Transverse colon (tissue), 4 donors: ENCODE results near the gene FRRS1.

Source experiments
- POLR2AphosphoS5 ChIP-seq, 3 donors: sonication (generic); formaldehyde crosslinking; IDR thresholded peaks; one replicate each; pipeline ENCODE4 v1.6.1; 2016; ENCODE audit warnings: antibody characterized with exemption in 3 of 3
- TF ChIP-seq, protein P1 (sequence below), 5 experiments: fragments of 200-600 bp in 3 of 5; fragments of 450-650 bp in 2 of 5; sonication (generic) in 3 of 5; IDR thresholded peaks; 1 replicate in 2 of 5; 2 replicates in 3 of 5; pipeline ENCODE4 v1.5.1; 2016 to 2017; ENCODE audit warnings: antibody characterized with exemption in 5 of 5, inconsistent platforms in 3 of 5, mild to moderate bottlenecking in 2 of 5, moderate library complexity in 1 of 5

DNA sequence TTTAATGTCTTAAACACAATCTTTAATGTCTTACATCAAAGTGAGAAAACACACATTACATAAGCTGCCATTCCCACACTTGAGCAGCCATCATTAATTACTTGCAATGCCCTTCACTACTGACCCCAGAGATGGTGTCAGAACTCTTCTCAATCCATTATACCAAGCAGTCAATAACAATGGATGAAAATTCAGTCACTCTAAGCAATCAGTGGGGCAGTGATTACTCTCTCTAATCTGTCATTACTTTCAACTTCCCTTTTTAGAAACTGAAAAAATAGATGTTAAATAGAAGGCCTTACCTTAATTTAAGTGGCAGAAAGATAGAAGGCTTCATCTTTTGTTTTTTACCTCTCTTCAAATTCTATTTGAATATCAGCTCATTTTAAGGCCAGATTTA is 9.7 kb upstream of the FRRS1 start:
- no peak for TF ChIP-seq POLR2AphosphoS5 (IDR thresholded peaks at IDR 0.05)
- TF ChIP-seq, protein P1, sequence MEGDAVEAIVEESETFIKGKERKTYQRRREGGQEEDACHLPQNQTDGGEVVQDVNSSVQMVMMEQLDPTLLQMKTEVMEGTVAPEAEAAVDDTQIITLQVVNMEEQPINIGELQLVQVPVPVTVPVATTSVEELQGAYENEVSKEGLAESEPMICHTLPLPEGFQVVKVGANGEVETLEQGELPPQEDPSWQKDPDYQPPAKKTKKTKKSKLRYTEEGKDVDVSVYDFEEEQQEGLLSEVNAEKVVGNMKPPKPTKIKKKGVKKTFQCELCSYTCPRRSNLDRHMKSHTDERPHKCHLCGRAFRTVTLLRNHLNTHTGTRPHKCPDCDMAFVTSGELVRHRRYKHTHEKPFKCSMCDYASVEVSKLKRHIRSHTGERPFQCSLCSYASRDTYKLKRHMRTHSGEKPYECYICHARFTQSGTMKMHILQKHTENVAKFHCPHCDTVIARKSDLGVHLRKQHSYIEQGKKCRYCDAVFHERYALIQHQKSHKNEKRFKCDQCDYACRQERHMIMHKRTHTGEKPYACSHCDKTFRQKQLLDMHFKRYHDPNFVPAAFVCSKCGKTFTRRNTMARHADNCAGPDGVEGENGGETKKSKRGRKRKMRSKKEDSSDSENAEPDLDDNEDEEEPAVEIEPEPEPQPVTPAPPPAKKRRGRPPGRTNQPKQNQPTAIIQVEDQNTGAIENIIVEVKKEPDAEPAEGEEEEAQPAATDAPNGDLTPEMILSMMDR (IDR thresholded peaks at IDR 0.05): no peak
